Neural cell (in vitro differentiated cells): ENCODE results near the gene PWWP2B. TPM values are rescaled to one million over a fixed set of nuclear protein-coding genes. Genes with fewer than 3 reads are reported as not detected.

ENCODE experiments used
- H2AFZ ChIP-seq: fragments of 200-600, 300-800 bp; sonication (generic), shearing (Covaris generic); 2 replicates; pipeline ENCODE4 v1.6.0; 2014; ENCODE audit warnings: low read depth, mild to moderate bottlenecking, antibody characterized with exemption, low read length, moderate library complexity
- H3F3A ChIP-seq: fragments of 200-600 bp; shearing (Covaris generic); 2 replicates; pipeline ENCODE4 v1.6.1; 2016; ENCODE audit warnings: mild to moderate bottlenecking, moderate library complexity, mixed read lengths, antibody characterized with exemption, low read length; ENCODE audit not compliant: insufficient read depth, poor library complexity, severe bottlenecking
- H3K27ac ChIP-seq: fragments of 200-600, 300-800 bp; sonication (generic), shearing (Covaris generic); 2 replicates; pipeline ENCODE4 v1.5.1; 2014; ENCODE audit warnings: mild to moderate bottlenecking, low read length, moderate library complexity
- H3K27me3 ChIP-seq: fragments of 300-800, 200-600 bp; sonication (generic), shearing (Covaris generic); 2 replicates; pipeline ENCODE4 v1.6.0; 2014; ENCODE audit warnings: mild to moderate bottlenecking, low read depth, low read length, moderate library complexity; ENCODE audit not compliant: insufficient read depth
- H3K36me3 ChIP-seq: fragments of 300-800, 200-600 bp; sonication (generic), shearing (Covaris generic); 2 replicates; pipeline ENCODE4 v1.5.1; 2014; ENCODE audit warnings: mild to moderate bottlenecking, antibody characterized with exemption, low read length, moderate library complexity; ENCODE audit not compliant: insufficient read depth
- H3K4me2 ChIP-seq: fragments of 300-800, 200-600 bp; sonication (generic), shearing (Covaris generic); 2 replicates; pipeline ENCODE4 v1.6.0; 2014; ENCODE audit warnings: mild to moderate bottlenecking, low read length
- H3K4me3 ChIP-seq: fragments of 300-800, 200-600 bp; sonication (generic), shearing (Covaris generic); 2 replicates; pipeline ENCODE4 v1.5.1; 2014; ENCODE audit warnings: mild to moderate bottlenecking, low read length, moderate library complexity
- H3K79me2 ChIP-seq: fragments of 200-600 bp; shearing (Covaris generic); replicated peaks from 2 replicates; pipeline ENCODE4 v1.6.0; 2014; ENCODE audit warnings: mild to moderate bottlenecking, low read length, moderate library complexity; ENCODE audit not compliant: insufficient read depth
- H3K9ac ChIP-seq: fragments of 300-800, 200-600 bp; sonication (generic), shearing (Covaris generic); 2 replicates; pipeline ENCODE4 v1.6.1; 2016; ENCODE audit warnings: mild to moderate bottlenecking, low read length, mixed read lengths
- H3K9me2 ChIP-seq: fragments of 200-600 bp; shearing (Covaris generic); 2 replicates; pipeline ENCODE4 v1.6.1; 2016; ENCODE audit warnings: mild to moderate bottlenecking, low read length, mixed read lengths; ENCODE audit not compliant: insufficient read depth
- H3K9me3 ChIP-seq: fragments of 200-600, 300-800 bp; sonication (generic), shearing (Covaris generic); 2 replicates; pipeline ENCODE4 v1.6.1; 2016; ENCODE audit warnings: mild to moderate bottlenecking, mixed run types, low read length, moderate library complexity, mixed read lengths
- H4K20me1 ChIP-seq: fragments of 200-600 bp; shearing (Covaris generic); 2 replicates; pipeline ENCODE4 v1.6.1; 2016; ENCODE audit warnings: mild to moderate bottlenecking, mixed run types; ENCODE audit not compliant: insufficient read depth
- CTCF ChIP-seq: fragments of 450-650 bp; IDR thresholded peaks from 2 replicates; pipeline ENCODE4 v1.5.1; 2014; ENCODE audit warnings: antibody characterized with exemption, mild to moderate bottlenecking, moderate library complexity; ENCODE audit not compliant: poor library complexity, severe bottlenecking
- EP300 ChIP-seq: fragments of 450-650 bp; conservative IDR thresholded peaks from 2 replicates; pipeline ENCODE4 v1.6.1; 2014; ENCODE audit warnings: antibody characterized with exemption, mild to moderate bottlenecking, moderate library complexity; ENCODE audit not compliant: poor library complexity, severe bottlenecking
- EZH2 ChIP-seq: fragments of 200-600, 300-800 bp; shearing (Covaris generic), sonication (generic); IDR thresholded peaks from 2 replicates; pipeline ENCODE4 v1.6.1; 2014; ENCODE audit warnings: antibody characterized with exemption, low read length, borderline replicate concordance, mild to moderate bottlenecking; ENCODE audit not compliant: insufficient read depth, poor library complexity, severe bottlenecking
- MXI1 ChIP-seq: fragments of 450-650 bp; conservative IDR thresholded peaks from 2 replicates; pipeline ENCODE4 v1.6.1; 2014; ENCODE audit warnings: antibody characterized with exemption, mild to moderate bottlenecking; ENCODE audit not compliant: poor library complexity, severe bottlenecking
- POLR2AphosphoS5 ChIP-seq: IDR thresholded peaks from 2 replicates; pipeline ENCODE4 v1.6.1; 2012
- RAD21 ChIP-seq: fragments of 450-650 bp; conservative IDR thresholded peaks from 2 replicates; pipeline ENCODE4 v1.6.1; 2014; ENCODE audit warnings: antibody characterized with exemption, mild to moderate bottlenecking, moderate library complexity
- SMC3 ChIP-seq: fragments of 450-650 bp; conservative IDR thresholded peaks from 2 replicates; pipeline ENCODE4 v1.6.1; 2014; ENCODE audit warnings: antibody characterized with exemption, mild to moderate bottlenecking, moderate library complexity; ENCODE audit not compliant: poor library complexity
- TAF1 ChIP-seq: IDR thresholded peaks from 2 replicates; pipeline ENCODE4 v1.6.1; 2012; ENCODE audit warnings: low read depth
- polyA plus RNA-seq: library from polyadenylated mRNA; depleted of rRNA; stranded (reverse); fragments of >200 nt; gene quantifications from 2 replicates; pipeline ENCODE4 v1.2.3, GENCODE V29; 2014
- TF ChIP-seq, protein P1 (sequence below): IDR thresholded peaks from 2 replicates; pipeline ENCODE4 v1.6.1; 2012; ENCODE audit warnings: borderline replicate concordance

PWWP2B gene
- polyA plus RNA-seq, 1 donor from 2014 or later: 13.0 TPM

- no peak overlapping the region for H3K4me2 ChIP-seq
- peak overlapping the region; percentile 52 for H3K4me3 ChIP-seq
- no peaks in the 10 kb centered on the region for H3F3A ChIP-seq
- H2AFZ ChIP-seq: no peak overlapping the region
- H3K27ac ChIP-seq: no peak overlapping the region
- H4K20me1 ChIP-seq: no peaks in the 10 kb centered on the region
- H3K79me2 ChIP-seq: no peaks in the 10 kb centered on the region
- TF ChIP-seq SMC3 (peak; percentile 78), EP300 (no peak), POLR2AphosphoS5 (no peak), EZH2 (no peak), MXI1 (no peak), CTCF (peak; percentile 86), TAF1 (no peak), RAD21 (peak; percentile 83)
- TF ChIP-seq, protein P1, sequence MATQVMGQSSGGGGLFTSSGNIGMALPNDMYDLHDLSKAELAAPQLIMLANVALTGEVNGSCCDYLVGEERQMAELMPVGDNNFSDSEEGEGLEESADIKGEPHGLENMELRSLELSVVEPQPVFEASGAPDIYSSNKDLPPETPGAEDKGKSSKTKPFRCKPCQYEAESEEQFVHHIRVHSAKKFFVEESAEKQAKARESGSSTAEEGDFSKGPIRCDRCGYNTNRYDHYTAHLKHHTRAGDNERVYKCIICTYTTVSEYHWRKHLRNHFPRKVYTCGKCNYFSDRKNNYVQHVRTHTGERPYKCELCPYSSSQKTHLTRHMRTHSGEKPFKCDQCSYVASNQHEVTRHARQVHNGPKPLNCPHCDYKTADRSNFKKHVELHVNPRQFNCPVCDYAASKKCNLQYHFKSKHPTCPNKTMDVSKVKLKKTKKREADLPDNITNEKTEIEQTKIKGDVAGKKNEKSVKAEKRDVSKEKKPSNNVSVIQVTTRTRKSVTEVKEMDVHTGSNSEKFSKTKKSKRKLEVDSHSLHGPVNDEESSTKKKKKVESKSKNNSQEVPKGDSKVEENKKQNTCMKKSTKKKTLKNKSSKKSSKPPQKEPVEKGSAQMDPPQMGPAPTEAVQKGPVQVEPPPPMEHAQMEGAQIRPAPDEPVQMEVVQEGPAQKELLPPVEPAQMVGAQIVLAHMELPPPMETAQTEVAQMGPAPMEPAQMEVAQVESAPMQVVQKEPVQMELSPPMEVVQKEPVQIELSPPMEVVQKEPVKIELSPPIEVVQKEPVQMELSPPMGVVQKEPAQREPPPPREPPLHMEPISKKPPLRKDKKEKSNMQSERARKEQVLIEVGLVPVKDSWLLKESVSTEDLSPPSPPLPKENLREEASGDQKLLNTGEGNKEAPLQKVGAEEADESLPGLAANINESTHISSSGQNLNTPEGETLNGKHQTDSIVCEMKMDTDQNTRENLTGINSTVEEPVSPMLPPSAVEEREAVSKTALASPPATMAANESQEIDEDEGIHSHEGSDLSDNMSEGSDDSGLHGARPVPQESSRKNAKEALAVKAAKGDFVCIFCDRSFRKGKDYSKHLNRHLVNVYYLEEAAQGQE: no peak
- no peaks in the 10 kb centered on the region for H3K36me3 ChIP-seq
- no peak overlapping the region for H3K9ac ChIP-seq
- no peaks in the 10 kb centered on the region for H3K27me3 ChIP-seq
- no peaks in the 10 kb centered on the region for H3K9me2 ChIP-seq
- no peaks in the 10 kb centered on the region for H3K9me3 ChIP-seq
Observed at GRCh38 chr10:132452651-132453469, 55.9 kb downstream of the PWWP2B start.

GRCh38 chr10:132453470-132453861 lies 56.5 kb downstream of the PWWP2B start:
- Histone ChIP-seq H3K27me3 (no peaks in the 10 kb centered on the region), H4K20me1 (no peaks in the 10 kb centered on the region), H3K36me3 (no peaks in the 10 kb centered on the region), H3K9me2 (no peaks in the 10 kb centered on the region), H3K27ac (no peak overlapping the region), H3K9ac (no peak overlapping the region), H3F3A (no peaks in the 10 kb centered on the region), H3K9me3 (no peaks in the 10 kb centered on the region), H3K4me2 (no peak overlapping the region), H3K79me2 (no peaks in the 10 kb centered on the region), H2AFZ (no peak overlapping the region), H3K4me3 (peak overlapping the region; percentile 52)
- TF ChIP-seq CTCF: peak; percentile 8
- TF ChIP-seq TAF1: no peak
- TF ChIP-seq MXI1: no peak
- TF ChIP-seq EZH2: no peak
- TF ChIP-seq SMC3: no peak
